ENCODE results near the gene DPCD.

The DPCD gene

DNA sequence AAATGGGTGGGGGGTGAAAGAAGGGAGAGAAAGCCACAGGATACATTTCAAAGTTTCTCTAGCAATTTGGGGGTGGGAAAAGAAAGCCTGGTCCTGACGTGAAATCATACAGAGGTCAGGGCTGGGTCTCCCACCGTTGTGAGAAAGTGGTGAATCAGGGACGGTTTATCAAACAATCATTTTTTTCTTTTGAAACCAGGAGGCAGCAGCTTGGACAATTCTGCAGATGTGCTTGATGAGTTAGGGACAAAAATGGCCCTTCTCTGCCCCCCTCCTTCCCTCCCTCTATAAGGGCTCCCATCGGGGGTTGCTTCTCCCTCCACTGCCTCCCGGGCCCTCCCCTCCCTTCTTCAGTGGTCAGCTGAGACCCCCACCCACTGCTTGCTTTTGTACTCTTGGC is 63.2 kb downstream of the DPCD start:
- TF ChIP-seq, protein P1, sequence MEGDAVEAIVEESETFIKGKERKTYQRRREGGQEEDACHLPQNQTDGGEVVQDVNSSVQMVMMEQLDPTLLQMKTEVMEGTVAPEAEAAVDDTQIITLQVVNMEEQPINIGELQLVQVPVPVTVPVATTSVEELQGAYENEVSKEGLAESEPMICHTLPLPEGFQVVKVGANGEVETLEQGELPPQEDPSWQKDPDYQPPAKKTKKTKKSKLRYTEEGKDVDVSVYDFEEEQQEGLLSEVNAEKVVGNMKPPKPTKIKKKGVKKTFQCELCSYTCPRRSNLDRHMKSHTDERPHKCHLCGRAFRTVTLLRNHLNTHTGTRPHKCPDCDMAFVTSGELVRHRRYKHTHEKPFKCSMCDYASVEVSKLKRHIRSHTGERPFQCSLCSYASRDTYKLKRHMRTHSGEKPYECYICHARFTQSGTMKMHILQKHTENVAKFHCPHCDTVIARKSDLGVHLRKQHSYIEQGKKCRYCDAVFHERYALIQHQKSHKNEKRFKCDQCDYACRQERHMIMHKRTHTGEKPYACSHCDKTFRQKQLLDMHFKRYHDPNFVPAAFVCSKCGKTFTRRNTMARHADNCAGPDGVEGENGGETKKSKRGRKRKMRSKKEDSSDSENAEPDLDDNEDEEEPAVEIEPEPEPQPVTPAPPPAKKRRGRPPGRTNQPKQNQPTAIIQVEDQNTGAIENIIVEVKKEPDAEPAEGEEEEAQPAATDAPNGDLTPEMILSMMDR (IDR thresholded peaks at IDR 0.05; ENCODE audit: borderline replicate concordance, insufficient read depth, low read depth, low read length) = no peak
- H3K4me3 ChIP-seq (ENCODE audit: low read depth, low read length) = no peak overlapping the region

DNA sequence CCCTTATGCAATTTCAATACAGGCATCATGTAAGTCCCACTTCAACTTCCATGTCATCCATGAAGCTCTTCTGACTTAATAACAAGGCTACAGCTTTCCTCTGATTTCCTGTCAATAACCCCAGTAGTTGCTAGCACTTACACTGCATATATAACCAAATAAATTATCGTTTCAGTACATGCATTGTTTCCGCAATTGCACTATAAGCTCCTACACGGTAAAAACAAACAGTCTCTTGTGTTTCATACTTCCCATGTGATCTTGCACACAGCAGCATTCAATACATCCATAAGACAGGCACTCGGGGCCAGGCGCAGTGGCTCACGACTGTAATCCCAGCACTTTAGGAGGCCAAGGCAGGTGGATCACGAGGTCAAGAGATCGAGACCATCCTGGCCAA is 65.4 kb downstream of the DPCD start:
- TF ChIP-seq, protein P1 (IDR thresholded peaks at IDR 0.05; ENCODE audit: borderline replicate concordance, insufficient read depth, low read depth, low read length) = no peak
- no peak overlapping the region for H3K4me3 ChIP-seq (ENCODE audit: low read depth, low read length)

DNA sequence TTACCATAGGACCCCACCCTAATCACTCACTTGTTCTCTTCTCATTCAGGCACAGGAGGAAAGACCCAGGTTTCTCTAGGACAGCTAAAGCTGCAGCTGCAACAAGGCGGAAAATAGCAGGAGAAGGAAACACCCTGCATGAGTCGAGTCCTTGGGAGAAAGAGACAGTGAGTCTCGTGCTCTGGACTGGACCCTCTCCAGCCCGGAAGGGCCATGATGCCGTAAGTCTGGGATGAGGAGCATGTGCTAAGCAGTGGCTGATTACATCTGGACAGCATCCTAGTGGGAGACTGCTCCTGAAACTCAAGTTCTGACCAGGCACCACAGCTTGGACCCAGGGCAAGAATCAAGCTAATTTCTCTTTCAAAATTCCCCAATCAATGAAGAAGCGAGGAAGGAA is 67.4 kb downstream of the DPCD start:
- H3K4me3 ChIP-seq (ENCODE audit: low read depth, low read length) = no peak overlapping the region
- TF ChIP-seq, protein P1 (IDR thresholded peaks at IDR 0.05; ENCODE audit: borderline replicate concordance, insufficient read depth, low read depth, low read length) = no peak

DNA sequence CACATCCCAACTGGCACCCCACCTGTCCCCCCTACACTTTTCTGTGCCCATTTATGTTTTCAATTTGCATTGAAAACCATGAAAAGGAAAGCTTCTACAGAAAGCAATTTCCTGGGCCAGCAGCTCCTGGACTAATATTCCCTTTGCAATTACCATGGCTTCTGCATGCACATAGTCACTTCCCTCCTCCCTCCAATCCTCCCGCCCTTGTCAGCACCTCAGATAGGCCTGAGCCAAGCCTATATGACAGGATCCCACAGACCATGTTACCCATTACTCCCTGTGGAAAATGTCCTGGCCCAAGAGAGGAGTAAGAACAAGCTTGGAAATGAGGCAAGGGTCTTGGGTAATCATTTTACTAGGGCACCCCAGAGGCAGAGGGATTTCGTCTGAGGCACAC is 68.8 kb downstream of the DPCD start:
- TF ChIP-seq, protein P1 (IDR thresholded peaks at IDR 0.05; ENCODE audit: borderline replicate concordance, insufficient read depth, low read depth, low read length) = no peak
- H3K4me3 ChIP-seq (ENCODE audit: low read depth, low read length) = no peak overlapping the region

DNA sequence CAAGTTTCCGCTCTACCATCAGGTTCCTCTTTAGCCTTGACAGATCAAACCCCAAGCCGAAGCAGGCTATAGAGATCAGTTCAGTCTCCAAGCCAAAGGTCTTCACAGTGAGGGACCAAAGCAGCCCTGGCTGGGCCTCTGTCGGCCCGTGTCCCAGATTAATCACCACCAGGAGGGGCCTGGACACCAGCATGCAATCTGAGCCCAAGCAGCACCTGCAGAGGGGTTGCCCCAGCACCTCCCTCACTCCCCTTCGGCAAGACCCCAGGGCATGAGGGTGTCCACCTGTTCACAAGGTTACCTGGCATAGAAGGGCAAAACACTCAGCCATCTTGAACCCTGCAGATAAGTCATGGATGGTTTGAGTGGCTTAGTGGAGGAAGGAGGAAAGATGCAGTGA is 70.9 kb downstream of the DPCD start:
- H3K4me3 ChIP-seq (ENCODE audit: low read depth, low read length) = no peak overlapping the region
- TF ChIP-seq, protein P1 (IDR thresholded peaks at IDR 0.05; ENCODE audit: borderline replicate concordance, insufficient read depth, low read depth, low read length) = no peak

All from GM12875 (cell line).